Heart left ventricle (tissue), 13 donors: ENCODE measurements around the gene MAGI2.

Experiments
- CTCF ChIP-seq, 12 donors: fragments of 200-600 bp; sonication (generic) in 4 of 12; IDR thresholded peaks; one replicate each; pipeline versions ENCODE4 v1.5.0 to v1.8.0; 2018 to 2022; ENCODE audit warnings: antibody characterized with exemption in 12 of 12, mild to moderate bottlenecking in 5 of 12
- POLR2A ChIP-seq, 2 donors: fragments of 450-650 bp; IDR thresholded peaks; one replicate each; pipeline ENCODE4 v1.6.1; 2017; ENCODE audit warnings: antibody characterized with exemption in 2 of 2, mild to moderate bottlenecking in 2 of 2, moderate library complexity in 2 of 2
- donor health status: ischemic (EF 13 %, LVEDD 7.1; RV severe dilation, severe dysfunction).
- donor health status: DM: no; HTN: yes; CAD: no.
- donor health status: DM: no; HTN: no; CAD: no.
- donor health status: ischemic (EF 25% LVEDD 6.9; RV normal size, moderate dysfunction).
- donor health status: ischemic (EF 25% LVEDD 5.7; RV mildly dilated, moderate dysfunction).
- donor health status: ischemic (EF 35%, LVEDD 5.7; RV mildly dilated, moderate dysfunction).
- donor health status: nonischemic (EF 11% LVEDD 7.7; RV severe dilation, severe dysfunction).
- donor health status: DM: yes; HTN: yes; CAD: no.
- donor health status: PGD.
- donor health status: ischemic (EF 29% LVEDD 5.4; RV normal size, mild dysfunction).
- donor health status: nonischemic (EF 23%, LVEDD 6.1; RV moderate dilation, normal function).

- no peak for TF ChIP-seq CTCF (IDR thresholded peaks at IDR 0.05)
- TF ChIP-seq POLR2A (IDR thresholded peaks at IDR 0.05) = no peak
Measured at GRCh38 chr7:79268730-79269129, 184.7 kb downstream of the MAGI2 start.
